Activated CD4-positive, CD25-positive, alpha-beta regulatory T cell treated with anti-CD3 and anti-CD28 coated beads, Interleukin-2, amount 50 U/mL, for 16 hours (primary cell): ENCODE results near the gene FEM1B.

ENCODE experiments used
- DNase-seq: peaks from one replicate; pipeline ENCODE4 v3.0.0-alpha.2; 2020; ENCODE audit warnings: low read depth, low spot score

Gene FEM1B

GRCh38 chr15:68284616-68285258, 7.2 kb downstream of the FEM1B start:
- no peak for DNase-seq

GRCh38 chr15:68285259-68285980, 7.9 kb downstream of the FEM1B start:
- DNase-seq: no peak

DNA sequence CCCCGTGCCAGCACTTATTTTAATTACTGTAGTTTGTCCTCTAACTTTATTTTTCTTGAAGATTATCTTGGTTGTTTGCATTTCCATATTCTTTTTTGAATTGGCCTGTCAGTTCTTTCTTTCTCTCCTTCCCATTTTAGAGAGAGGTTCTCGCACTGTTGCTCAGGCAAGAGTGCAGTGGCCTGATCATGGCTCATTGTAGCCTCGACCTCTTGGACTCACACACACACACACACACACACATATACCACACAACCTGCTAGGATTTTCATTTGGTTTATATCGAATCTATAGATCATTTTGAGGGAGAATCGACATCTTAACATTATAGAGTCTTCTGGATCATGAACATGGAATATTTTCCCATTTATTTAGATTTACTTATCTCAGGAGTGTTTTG, 8.7 kb downstream of the FEM1B start:
- DNase-seq: no peak

GRCh38 chr15:68289057-68289456, 11.5 kb downstream of the FEM1B start:
- no peak for DNase-seq

- DNase-seq: no peak
Measured at GRCh38 chr15:68289621-68290352, 12.2 kb downstream of the FEM1B start.

GRCh38 chr15:68290715-68291114, 13.2 kb downstream of the FEM1B start:
- DNase-seq: no peak

DNA sequence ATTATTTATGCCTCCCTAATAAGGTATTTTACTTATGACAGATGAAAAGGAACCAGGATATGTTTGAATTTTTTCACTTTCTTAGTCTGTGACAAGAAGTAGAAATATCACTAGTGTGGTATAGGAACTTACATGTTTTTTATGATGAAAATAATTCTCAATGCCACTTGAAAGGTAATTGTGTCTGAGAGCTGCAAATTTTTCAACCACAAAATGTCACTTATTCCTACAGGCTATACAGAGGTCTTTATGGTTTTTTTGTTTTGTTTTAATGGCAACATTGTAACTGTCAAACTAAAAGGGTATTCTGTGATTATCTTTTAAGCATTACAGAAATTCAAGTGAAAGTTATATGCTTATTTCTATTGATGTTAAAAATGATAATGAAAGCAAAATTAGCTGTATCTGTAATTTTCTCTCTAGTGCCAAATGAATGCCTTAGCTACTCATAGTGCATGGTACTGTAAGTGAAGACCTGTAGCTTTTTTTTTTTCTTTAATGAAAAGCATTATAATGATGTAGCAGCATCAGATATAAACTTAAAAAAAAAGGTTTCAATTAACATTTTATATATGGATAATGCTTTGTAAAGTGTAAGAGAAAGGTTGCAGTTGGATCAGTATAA, 14.7 kb downstream of the FEM1B start:
- DNase-seq: no peak

DNA sequence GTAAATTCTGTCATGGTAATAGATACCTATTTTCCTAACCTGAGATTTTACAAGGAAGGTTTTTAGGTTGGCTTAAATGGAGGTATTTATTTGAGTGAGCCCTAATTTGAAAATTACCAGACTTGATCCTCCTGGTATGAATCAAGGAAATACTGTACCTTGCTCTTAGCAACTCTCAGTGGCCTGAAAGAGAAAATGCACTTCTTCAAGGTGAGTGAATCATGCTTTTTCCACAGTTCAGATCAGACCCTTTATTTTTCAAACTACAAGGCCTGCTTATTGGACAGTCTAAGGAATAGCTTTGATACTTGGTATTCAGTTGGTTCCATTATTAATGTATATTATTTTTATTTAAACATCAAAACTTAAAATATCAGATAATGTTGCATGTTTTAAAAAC, 15.4 kb downstream of the FEM1B start:
- no peak for DNase-seq

DNA sequence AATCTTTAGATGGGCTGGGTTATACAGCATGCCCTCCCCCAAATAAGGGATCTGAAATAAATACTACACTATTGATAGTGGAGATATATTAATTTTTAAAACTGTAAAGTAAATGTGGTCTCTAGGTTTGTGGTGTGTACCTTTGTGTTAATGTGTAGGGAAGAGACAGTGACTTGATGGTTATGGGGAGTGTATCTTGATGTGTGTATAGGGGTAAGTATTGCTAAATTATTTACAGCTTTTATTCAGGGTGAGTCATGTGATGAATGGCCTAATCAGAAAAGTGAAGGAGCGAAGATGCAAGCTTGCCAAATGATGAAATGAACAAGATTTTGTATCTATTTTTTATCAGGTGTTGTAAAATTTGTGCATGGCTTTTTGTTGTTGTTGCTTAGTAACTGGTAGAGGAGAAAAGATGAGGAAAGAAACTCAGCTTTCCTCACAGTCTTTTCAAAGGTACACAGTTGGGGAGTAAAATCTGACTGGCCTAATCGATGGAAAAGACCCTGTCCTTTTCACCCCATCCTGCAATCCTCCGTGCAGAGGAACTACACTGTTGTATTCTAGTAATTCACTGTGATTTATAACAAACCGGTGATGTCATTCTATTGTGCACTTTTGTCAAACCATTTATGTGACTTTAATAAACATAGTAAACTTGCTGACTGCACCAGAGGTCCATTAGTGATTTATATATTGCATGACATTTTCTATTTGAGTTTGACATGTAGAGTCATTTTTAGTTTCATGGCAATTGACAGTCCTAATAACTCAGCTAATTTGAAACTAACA, 17.7 kb downstream of the FEM1B start:
- no peak for DNase-seq

- no peak for DNase-seq
Measured at GRCh38 chr15:68298336-68298735, 20.8 kb downstream of the FEM1B start.

DNA sequence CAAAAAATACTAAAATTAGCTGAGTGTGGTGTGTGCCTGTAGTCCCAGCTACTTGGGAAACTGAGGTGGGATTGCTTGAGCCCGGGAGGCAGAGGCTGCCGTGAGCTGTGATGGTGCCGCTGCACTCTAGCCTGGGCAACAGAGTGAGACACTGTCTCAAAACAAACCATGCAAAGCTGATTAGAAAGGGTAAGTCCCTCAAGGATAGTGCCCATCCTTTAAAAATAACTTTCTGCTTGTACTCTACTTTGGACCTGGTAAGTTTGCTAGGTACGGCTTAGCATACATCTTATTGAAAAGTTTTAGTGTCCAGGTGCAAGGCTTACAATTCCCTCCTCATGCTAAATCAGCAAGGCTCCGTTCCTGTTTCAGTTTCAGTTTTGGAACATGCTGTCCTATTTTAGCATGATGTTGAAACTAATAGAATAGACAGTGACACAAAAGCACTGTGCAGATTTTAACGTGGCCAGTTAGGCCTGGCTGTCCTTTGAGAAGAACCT, 21.4 kb downstream of the FEM1B start:
- DNase-seq: no peak

DNA sequence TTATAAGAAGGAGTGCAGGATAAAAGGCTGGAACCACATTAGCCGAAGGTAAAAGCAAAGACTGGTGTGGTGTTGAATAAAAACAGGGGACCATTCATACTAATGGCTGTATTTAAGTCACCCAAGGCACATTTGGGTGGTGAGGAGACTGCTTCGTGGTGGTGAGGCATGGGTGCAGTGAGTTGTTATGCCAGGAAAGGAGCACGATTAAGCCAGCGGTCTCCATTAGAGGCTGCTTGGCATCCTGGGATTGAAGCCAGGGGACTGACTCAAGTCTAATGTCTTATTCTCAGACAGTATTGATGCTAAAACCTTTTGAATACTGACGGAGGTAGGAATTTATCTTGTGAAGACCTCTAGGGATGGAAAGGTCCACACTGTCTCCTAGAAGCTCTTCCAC, 21.9 kb downstream of the FEM1B start:
- no peak for DNase-seq

GRCh38 chr15:68300115-68300940, 22.8 kb downstream of the FEM1B start:
- DNase-seq: no peak

DNA sequence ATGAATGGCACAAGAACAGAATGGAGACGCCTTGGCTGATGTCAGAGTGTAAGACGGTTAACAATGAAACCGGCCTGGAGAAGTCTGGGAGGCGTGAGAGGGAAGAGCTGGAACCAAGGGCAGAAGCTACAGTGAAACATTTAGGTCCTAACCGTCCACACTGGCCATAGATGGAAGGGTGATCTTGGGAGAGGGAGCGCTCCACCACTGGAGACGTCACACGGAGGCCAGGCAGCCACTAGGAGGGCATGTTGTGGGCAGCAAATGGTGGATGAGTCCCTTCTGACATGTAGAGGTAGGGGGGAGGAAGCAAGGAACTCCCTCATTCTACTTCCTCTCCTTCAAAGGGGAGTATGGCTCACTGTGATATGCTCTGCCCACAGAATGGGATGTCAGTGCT, 23.8 kb downstream of the FEM1B start:
- DNase-seq: no peak

- DNase-seq: no peak
Measured at GRCh38 chr15:68302729-68303128, 25.2 kb downstream of the FEM1B start.

- no peak for DNase-seq
Measured at GRCh38 chr15:68303134-68303533, 25.6 kb downstream of the FEM1B start.

DNA sequence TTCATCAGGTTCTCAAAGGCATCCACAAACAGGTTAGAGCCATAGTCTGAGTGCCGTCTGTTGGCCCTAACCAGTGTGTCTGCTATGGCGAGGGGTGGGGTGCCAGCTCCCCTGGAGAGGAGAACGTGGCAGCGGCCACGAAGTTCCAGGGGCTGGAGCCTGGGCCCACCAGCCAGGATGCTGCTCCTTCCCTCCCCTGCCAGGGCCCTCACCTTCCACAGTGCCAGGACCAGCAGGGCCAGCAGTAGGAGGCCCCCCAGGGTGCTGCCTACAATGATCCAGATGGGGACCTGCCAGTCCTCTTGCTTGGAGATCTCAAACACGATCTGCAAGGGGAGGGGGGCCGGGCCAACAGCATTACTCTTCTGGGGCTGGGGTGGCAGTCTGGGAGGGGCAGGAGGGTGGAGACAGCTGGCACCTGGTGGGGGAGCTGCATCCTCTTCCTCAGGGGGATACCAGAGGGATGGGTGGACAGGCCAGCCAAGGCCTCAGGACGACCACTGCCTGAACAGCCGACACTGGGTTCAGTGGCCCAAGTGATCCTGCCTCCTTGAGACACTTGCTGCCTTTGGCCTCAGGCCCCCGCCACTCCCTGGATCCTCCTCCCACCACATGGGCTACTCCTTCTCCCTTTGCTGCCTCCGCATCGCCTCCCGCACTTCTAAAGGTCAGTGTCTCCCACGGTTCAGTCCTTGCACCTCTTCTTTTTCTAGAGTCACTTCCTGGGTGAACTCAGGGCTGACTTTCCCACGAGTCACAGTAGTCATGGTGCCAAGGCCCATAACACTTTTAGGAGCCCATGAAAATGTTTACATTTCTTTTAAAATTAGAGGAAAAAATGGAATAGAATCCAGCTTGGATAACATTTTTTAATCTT, 26.3 kb downstream of the FEM1B start:
- no peak for DNase-seq

GRCh38 chr15:68304589-68305337, 27.2 kb downstream of the FEM1B start:
- no peak for DNase-seq

GRCh38 chr15:68305420-68305871, 27.9 kb downstream of the FEM1B start:
- DNase-seq: no peak
